DOHH2 (cell line): ENCODE results near the gene GDAP1L1.

Experiments
- EZH2phosphoT487 ChIP-seq: fragments of 200-600 bp; sonication (generic); IDR thresholded peaks from 2 replicates; pipeline ENCODE4 v1.6.1; 2017; ENCODE audit warnings: borderline replicate concordance, mild to moderate bottlenecking, antibody characterized with exemption, low read length, moderate library complexity, mixed read lengths
- TF ChIP-seq, protein P1 (sequence below): fragments of 200-600 bp; sonication (generic); IDR thresholded peaks from one replicate; pipeline ENCODE4 v1.5.1; 2014; ENCODE audit warnings: antibody characterized with exemption, mild to moderate bottlenecking, low read depth, low read length; ENCODE audit not compliant: poor library complexity, severe bottlenecking

GRCh38 chr20:44271915-44272663, 25.0 kb downstream of the GDAP1L1 start:
- TF ChIP-seq, protein P1, sequence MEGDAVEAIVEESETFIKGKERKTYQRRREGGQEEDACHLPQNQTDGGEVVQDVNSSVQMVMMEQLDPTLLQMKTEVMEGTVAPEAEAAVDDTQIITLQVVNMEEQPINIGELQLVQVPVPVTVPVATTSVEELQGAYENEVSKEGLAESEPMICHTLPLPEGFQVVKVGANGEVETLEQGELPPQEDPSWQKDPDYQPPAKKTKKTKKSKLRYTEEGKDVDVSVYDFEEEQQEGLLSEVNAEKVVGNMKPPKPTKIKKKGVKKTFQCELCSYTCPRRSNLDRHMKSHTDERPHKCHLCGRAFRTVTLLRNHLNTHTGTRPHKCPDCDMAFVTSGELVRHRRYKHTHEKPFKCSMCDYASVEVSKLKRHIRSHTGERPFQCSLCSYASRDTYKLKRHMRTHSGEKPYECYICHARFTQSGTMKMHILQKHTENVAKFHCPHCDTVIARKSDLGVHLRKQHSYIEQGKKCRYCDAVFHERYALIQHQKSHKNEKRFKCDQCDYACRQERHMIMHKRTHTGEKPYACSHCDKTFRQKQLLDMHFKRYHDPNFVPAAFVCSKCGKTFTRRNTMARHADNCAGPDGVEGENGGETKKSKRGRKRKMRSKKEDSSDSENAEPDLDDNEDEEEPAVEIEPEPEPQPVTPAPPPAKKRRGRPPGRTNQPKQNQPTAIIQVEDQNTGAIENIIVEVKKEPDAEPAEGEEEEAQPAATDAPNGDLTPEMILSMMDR, result peak; percentile 57
- no peak for TF ChIP-seq EZH2phosphoT487
